HepG2 (cell line): ENCODE data around the gene IGF2BP1. TPM values are rescaled to one million over a fixed set of nuclear protein-coding genes. Genes with fewer than 3 reads are reported as not detected.

ENCODE experiments used
- FOXK1 ChIP-seq: sonication (generic); formaldehyde crosslinking; IDR thresholded peaks from 2 replicates; pipeline ENCODE4 v1.4.0; 2020; ENCODE audit warnings: low read depth, missing genetic modification reagents, borderline replicate concordance
- GATAD1 ChIP-seq: IDR thresholded peaks from 2 replicates; pipeline ENCODE4 v1.6.1; 2016; ENCODE audit warnings: missing genetic modification reagents, missing compliant biosample characterization
- GZF1 ChIP-seq: sonication (generic); formaldehyde crosslinking; IDR thresholded peaks from 2 replicates; pipeline ENCODE4 v1.5.1; 2020; ENCODE audit warnings: mild to moderate bottlenecking, missing genetic modification reagents
- HHEX ChIP-seq: IDR thresholded peaks from 2 replicates; pipeline ENCODE4 v1.6.1; 2016; ENCODE audit warnings: control low read depth
- HNF4G ChIP-seq, 2 experiments: sonication (generic) in 1 of 2; formaldehyde crosslinking in 1 of 2; IDR thresholded peaks; 2 replicates each; pipeline versions ENCODE4 v1.4.0 to v1.6.1; 2011 to 2020; ENCODE audit warnings: borderline replicate concordance in 2 of 2, low read depth in 2 of 2, mild to moderate bottlenecking in 2 of 2, low read length in 1 of 2, missing genetic modification reagents in 1 of 2, moderate library complexity in 1 of 2
- IRX3 ChIP-seq: sonication (generic); formaldehyde crosslinking; IDR thresholded peaks from 2 replicates; pipeline ENCODE4 v1.8.1; 2023; ENCODE audit warnings: mild to moderate bottlenecking, low read depth, missing genetic modification reagents, borderline replicate concordance
- ISL2 ChIP-seq: sonication (generic); formaldehyde crosslinking; IDR thresholded peaks from 2 replicates; pipeline ENCODE4 v1.5.0; 2020; ENCODE audit warnings: missing genetic modification reagents
- MTF1 ChIP-seq: sonication (generic); formaldehyde crosslinking; IDR thresholded peaks from 2 replicates; pipeline ENCODE4 v1.5.0; 2020; ENCODE audit warnings: missing genetic modification reagents
- NCOR1 ChIP-seq: fragments of 200-600 bp; sonication (generic); IDR thresholded peaks from 2 replicates; pipeline ENCODE4 v1.7.0; 2017; ENCODE audit warnings: antibody characterized with exemption, low read length, borderline replicate concordance
- NFE2 ChIP-seq: sonication (generic); formaldehyde crosslinking; IDR thresholded peaks from 2 replicates; pipeline ENCODE4 v1.4.0; 2020; ENCODE audit warnings: missing genetic modification reagents
- PCBP2 ChIP-seq: fragments of 200-400 bp; formaldehyde crosslinking; optimal IDR thresholded peaks from 2 replicates; pipeline ENCODE3; 2018; ENCODE audit warnings: low read length, low read depth; ENCODE audit not compliant: poor library complexity, severe bottlenecking
- POLR2AphosphoS5 ChIP-seq: IDR thresholded peaks from 2 replicates; pipeline ENCODE4 v1.6.1; 2012; ENCODE audit warnings: low read depth, low read length
- RARA ChIP-seq: IDR thresholded peaks from 2 replicates; pipeline ENCODE4 v1.6.1; 2016; ENCODE audit warnings: missing genetic modification reagents, missing compliant biosample characterization
- SALL1 ChIP-seq: sonication (generic); formaldehyde crosslinking; IDR thresholded peaks from 2 replicates; pipeline ENCODE4 v1.8.0; 2022; ENCODE audit warnings: mild to moderate bottlenecking, missing genetic modification reagents
- SNRNP70 ChIP-seq: fragments of 200-400 bp; formaldehyde crosslinking; IDR thresholded peaks from 2 replicates; pipeline ENCODE4 v1.6.1; 2017; ENCODE audit warnings: mild to moderate bottlenecking, low read depth, low read length, moderate library complexity
- TBX3 ChIP-seq: fragments of 450-650 bp; IDR thresholded peaks from 2 replicates; pipeline ENCODE4 v1.6.1; 2017; ENCODE audit warnings: antibody characterized with exemption, mild to moderate bottlenecking, inconsistent platforms, borderline replicate concordance
- TEAD2 ChIP-seq: sonication (generic); formaldehyde crosslinking; IDR thresholded peaks from 2 replicates; pipeline ENCODE4 v1.9.0; 2021; ENCODE audit warnings: missing genetic modification reagents
- ZNF776 ChIP-seq: sonication (generic); formaldehyde crosslinking; IDR thresholded peaks from 2 replicates; pipeline ENCODE4 v1.4.0; 2020; ENCODE audit warnings: mild to moderate bottlenecking, missing genetic modification reagents
- polyA plus RNA-seq, 8 experiments: library from polyadenylated mRNA; depleted of rRNA in 3 of 8; stranded (reverse) in 7 of 8; unstranded in 1 of 8; fragments of >200 nt; fragmentation: Illumina TruSeq in 4 of 8; extraction: Trizol in 4 of 8; gene quantifications; 2 replicates each; pipeline versions ENCODE4 v1.2.1 to v1.2.3, GENCODE V29; 2011 to 2016; ENCODE audit warnings: low read depth in 4 of 8, missing spikeins in 1 of 8, mixed read lengths in 1 of 8; ENCODE audit not compliant: insufficient read depth in 1 of 8
- total RNA-seq, 5 experiments: library from RNA; depleted of rRNA; stranded (reverse); fragments of >200 nt; fragmentation: Illumina TruSeq; extraction: Trizol; gene quantifications; 2 replicates each; pipeline ENCODE4 v1.2.3, GENCODE V29; 2016; ENCODE audit warnings: low read depth in 1 of 5
- TF ChIP-seq, protein P1 (sequence below): sonication (generic); formaldehyde crosslinking; IDR thresholded peaks from 2 replicates; pipeline ENCODE4 v1.5.1; 2020; ENCODE audit warnings: missing genetic modification reagents, mild to moderate bottlenecking, borderline replicate concordance
- TF ChIP-seq, protein P2 (sequence below): sonication (generic); formaldehyde crosslinking; IDR thresholded peaks from 2 replicates; pipeline ENCODE4 v1.5.0; 2020; ENCODE audit warnings: mild to moderate bottlenecking, missing genetic modification reagents
- TF ChIP-seq, protein P3 (sequence below): sonication (generic); formaldehyde crosslinking; IDR thresholded peaks from 2 replicates; pipeline ENCODE4 v1.4.0; 2020; ENCODE audit warnings: mild to moderate bottlenecking, missing genetic modification reagents
- TF ChIP-seq, protein P4 (sequence below): sonication (generic); formaldehyde crosslinking; IDR thresholded peaks from 2 replicates; pipeline ENCODE4 v1.8.0; 2022; ENCODE audit warnings: mild to moderate bottlenecking, missing genetic modification reagents; ENCODE audit not compliant: insufficient replicate concordance

The IGF2BP1 gene
- total and polyA plus RNA-seq, 2 of the 13 experiments (the other 11 are each of a cell fraction or from before 2014, with no cell fraction given), result 29.7 to 75.1 TPM

DNA sequence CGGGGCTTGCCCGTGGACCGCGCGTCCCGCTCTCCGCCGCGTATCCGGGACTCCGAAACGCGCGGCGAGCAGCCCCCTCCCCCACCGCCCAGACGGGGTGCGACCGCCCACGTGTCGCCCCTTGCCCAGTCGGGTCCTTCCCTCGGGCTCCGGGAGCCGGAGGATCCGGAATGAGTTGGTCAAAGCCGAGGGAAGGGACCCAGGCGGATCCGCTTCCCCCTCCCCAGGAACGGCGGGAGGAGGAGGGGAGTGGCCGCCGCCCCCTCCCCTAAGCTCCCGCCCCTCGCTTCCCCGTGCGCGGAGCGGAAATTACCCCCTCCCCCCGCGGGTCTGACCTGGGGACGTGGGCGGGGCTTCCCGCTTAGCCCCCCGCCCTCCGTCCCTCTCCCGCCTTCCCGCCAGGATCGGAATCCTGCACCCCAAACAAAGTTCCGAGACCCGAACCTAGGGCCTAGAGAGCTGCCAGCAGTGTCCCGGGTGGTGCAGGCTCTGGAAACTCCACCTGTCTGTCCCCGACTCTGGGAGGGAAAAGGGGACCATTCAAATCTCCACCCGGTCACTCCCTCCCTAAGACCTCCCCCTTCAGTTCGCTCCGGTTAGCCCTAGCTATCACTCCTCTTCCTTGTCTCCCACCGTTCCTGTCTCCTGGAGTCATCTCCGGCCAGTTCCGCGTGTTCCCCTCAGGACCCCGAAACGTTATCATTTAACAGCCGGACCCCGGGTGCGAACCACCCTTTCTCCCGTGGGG lies 1.0 kb upstream of the IGF2BP1 start (continued):
- TF ChIP-seq, protein P1, sequence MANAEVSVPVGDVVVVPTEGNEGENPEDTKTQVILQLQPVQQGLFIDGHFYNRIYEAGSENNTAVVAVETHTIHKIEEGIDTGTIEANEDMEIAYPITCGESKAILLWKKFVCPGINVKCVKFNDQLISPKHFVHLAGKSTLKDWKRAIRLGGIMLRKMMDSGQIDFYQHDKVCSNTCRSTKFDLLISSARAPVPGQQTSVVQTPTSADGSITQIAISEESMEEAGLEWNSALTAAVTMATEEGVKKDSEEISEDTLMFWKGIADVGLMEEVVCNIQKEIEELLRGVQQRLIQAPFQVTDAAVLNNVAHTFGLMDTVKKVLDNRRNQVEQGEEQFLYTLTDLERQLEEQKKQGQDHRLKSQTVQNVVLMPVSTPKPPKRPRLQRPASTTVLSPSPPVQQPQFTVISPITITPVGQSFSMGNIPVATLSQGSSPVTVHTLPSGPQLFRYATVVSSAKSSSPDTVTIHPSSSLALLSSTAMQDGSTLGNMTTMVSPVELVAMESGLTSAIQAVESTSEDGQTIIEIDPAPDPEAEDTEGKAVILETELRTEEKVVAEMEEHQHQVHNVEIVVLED, result peak; percentile 73
- TF ChIP-seq HNF4G (IDR thresholded peaks at IDR 0.05; ENCODE audit: borderline replicate concordance, low read depth, low read length) (peak; percentile 64; the same call in 1 of the 2 replicates), HNF4G (CRISPR knock-in tag; IDR thresholded peaks at IDR 0.05; ENCODE audit: borderline replicate concordance, low read depth) (peak; percentile 50; the same call in 1 of the 2 replicates), TBX3 (no peak), ZNF776 (CRISPR knock-in tag) (peak; percentile 80), PCBP2 (no peak), NCOR1 (peak; percentile 74; the same call in 1 of the 2 replicates), TEAD2 (CRISPR knock-in tag) (no peak), ISL2 (CRISPR knock-in tag) (peak; percentile 52; the same call in 1 of the 2 replicates), SALL1 (CRISPR knock-in tag) (peak; percentile 90), GATAD1 (peak; percentile 77), MTF1 (CRISPR knock-in tag) (no peak), NFE2 (CRISPR knock-in tag) (no peak), FOXK1 (CRISPR knock-in tag) (0 out of 2 replicates have a peak, but pooled peaks have one; percentile 50), IRX3 (peak; percentile 51; the same call in 1 of the 2 replicates), GZF1 (CRISPR knock-in tag) (no peak), HHEX (CRISPR knock-in tag) (no peak), POLR2AphosphoS5 (peak; percentile 66), RARA (peak; percentile 68), SNRNP70 (no peak)
- TF ChIP-seq, protein P2, sequence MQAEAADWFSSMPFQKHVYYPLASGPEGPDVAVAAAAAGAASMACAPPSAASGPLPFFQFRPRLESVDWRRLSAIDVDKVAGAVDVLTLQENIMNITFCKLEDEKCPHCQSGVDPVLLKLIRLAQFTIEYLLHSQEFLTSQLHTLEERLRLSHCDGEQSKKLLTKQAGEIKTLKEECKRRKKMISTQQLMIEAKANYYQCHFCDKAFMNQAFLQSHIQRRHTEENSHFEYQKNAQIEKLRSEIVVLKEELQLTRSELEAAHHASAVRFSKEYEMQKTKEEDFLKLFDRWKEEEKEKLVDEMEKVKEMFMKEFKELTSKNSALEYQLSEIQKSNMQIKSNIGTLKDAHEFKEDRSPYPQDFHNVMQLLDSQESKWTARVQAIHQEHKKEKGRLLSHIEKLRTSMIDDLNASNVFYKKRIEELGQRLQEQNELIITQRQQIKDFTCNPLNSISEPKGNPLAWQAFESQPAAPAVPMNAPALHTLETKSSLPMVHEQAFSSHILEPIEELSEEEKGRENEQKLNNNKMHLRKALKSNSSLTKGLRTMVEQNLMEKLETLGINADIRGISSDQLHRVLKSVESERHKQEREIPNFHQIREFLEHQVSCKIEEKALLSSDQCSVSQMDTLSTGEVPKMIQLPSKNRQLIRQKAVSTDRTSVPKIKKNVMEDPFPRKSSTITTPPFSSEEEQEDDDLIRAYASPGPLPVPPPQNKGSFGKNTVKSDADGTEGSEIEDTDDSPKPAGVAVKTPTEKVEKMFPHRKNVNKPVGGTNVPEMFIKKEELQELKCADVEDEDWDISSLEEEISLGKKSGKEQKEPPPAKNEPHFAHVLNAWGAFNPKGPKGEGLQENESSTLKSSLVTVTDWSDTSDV (CRISPR knock-in tag), result peak; percentile 63; the same call in 1 of the 2 replicates
- TF ChIP-seq, protein P3, sequence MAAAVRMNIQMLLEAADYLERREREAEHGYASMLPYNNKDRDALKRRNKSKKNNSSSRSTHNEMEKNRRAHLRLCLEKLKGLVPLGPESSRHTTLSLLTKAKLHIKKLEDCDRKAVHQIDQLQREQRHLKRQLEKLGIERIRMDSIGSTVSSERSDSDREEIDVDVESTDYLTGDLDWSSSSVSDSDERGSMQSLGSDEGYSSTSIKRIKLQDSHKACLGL (CRISPR knock-in tag), result peak; percentile 92
- TF ChIP-seq, protein P4, sequence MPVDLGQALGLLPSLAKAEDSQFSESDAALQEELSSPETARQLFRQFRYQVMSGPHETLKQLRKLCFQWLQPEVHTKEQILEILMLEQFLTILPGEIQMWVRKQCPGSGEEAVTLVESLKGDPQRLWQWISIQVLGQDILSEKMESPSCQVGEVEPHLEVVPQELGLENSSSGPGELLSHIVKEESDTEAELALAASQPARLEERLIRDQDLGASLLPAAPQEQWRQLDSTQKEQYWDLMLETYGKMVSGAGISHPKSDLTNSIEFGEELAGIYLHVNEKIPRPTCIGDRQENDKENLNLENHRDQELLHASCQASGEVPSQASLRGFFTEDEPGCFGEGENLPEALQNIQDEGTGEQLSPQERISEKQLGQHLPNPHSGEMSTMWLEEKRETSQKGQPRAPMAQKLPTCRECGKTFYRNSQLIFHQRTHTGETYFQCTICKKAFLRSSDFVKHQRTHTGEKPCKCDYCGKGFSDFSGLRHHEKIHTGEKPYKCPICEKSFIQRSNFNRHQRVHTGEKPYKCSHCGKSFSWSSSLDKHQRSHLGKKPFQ (CRISPR knock-in tag), result no peak
